ENCODE data around the gene ARRDC4. TPM values are rescaled to one million over a fixed set of nuclear protein-coding genes. Genes with fewer than 3 reads are reported as not detected.

Gene ARRDC4
- total and polyA plus RNA-seq, 9 of the 15 experiments (the other 6 are each of a cell fraction or from before 2014, with no cell fraction given), result 4.3 to 16.1 (median 14.4) TPM

- Histone ChIP-seq H3K9me1 (ENCODE audit: control insufficient read depth, insufficient read depth, low read length) (no peaks in the 10 kb centered on the region), H3K9me3 (replicated peaks; ENCODE audit: control insufficient read depth, insufficient read depth, low read depth, low read length) (no peaks in the 10 kb centered on the region), H3K4me1 (replicated peaks in 1 of 2; ENCODE audit: control insufficient read depth in 2 of 2, insufficient read depth in 2 of 2, low read length in 2 of 2) (no peaks in the 10 kb centered on the region; a peak in 1 of 5 replicates), H3K4me3 (no peak overlapping the region), H3K36me3 (ENCODE audit: control insufficient read depth, insufficient read depth, low read length) (no peaks in the 10 kb centered on the region), H3K27ac (ENCODE audit: extremely low read depth, low read depth, low read length) (no peak overlapping the region), H3K27me3 (ENCODE audit: control insufficient read depth in 2 of 2, insufficient read depth in 2 of 2, low read length in 2 of 2) (peaks cover 0 to 6% of the 10 kb centered on the region in 2 experiments; a peak in 1 of 5 replicates), H2AFZ (ENCODE audit: low read depth, low read length) (no peak overlapping the region), H3K4me2 (ENCODE audit: insufficient read depth, low read length) (no peak overlapping the region), H3K79me2 (ENCODE audit: control insufficient read depth, insufficient read depth, low read length) (no peaks in the 10 kb centered on the region), H4K20me1 (replicated peaks; ENCODE audit: control insufficient read depth, insufficient read depth, low read length) (no peaks in the 10 kb centered on the region), H3K9ac (ENCODE audit: insufficient read depth in 1 of 2, low read depth in 2 of 2, low read length in 2 of 2) (no peak overlapping the region)
- no TSS peak for BruUV-seq (replicated peaks)
- TF ChIP-seq FOXJ3 (CRISPR knock-in tag; IDR thresholded peaks at IDR 0.05) (no peak), ZBTB8A (IDR thresholded peaks at IDR 0.05; ENCODE audit: partially characterized antibody) (no peak), SREBF2 (CRISPR knock-in tag; IDR thresholded peaks at IDR 0.05) (no peak), CREM (IDR thresholded peaks at IDR 0.05; ENCODE audit: low read depth) (no peak), NELFE (IDR thresholded peaks at IDR 0.05; ENCODE audit: insufficient read depth, insufficient read length) (no peak), TARDBP (IDR thresholded peaks at IDR 0.05) (no peak), KHSRP (IDR thresholded peaks at IDR 0.05) (no peak), KDM4B (IDR thresholded peaks at IDR 0.05; ENCODE audit: borderline replicate concordance in 2 of 2, low read depth in 1 of 2) (no peak), IFI16 (CRISPR knock-in tag; IDR thresholded peaks at IDR 0.05) (no peak)
- TF ChIP-seq, protein P1, sequence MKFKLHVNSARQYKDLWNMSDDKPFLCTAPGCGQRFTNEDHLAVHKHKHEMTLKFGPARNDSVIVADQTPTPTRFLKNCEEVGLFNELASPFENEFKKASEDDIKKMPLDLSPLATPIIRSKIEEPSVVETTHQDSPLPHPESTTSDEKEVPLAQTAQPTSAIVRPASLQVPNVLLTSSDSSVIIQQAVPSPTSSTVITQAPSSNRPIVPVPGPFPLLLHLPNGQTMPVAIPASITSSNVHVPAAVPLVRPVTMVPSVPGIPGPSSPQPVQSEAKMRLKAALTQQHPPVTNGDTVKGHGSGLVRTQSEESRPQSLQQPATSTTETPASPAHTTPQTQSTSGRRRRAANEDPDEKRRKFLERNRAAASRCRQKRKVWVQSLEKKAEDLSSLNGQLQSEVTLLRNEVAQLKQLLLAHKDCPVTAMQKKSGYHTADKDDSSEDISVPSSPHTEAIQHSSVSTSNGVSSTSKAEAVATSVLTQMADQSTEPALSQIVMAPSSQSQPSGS (CRISPR knock-in tag; IDR thresholded peaks at IDR 0.05), result no peak
- ChIA-PET CTCF (ENCODE audit: low intra/inter-chr PET ratio) (no interaction called here), POLR2A (interaction anchor here (1.1 kb wide), 1 partner anchor 11 kb away, joined by 4 read pairs; no protein-coding TSS in a partner anchor)
- in situ Hi-C loops (cut with MboI) (no loop called here), intact Hi-C loops (cut with micrococcal nuclease) (loop anchor here (10.0 kb wide), 2 partner anchors 87 to 93 kb away; no protein-coding TSS in a partner anchor)
- FAIRE-seq, result no peak
- ATAC-seq, result no peak
- WGBS (ENCODE audit: insufficient coverage, low coverage, missing lambda C conversion rate), result 5% methylated on average over 3 of the region's 3 CpGs
- DNase-seq (ENCODE audit: extremely low read depth in 1 of 4, low spot score in 3 of 4), result no peak
Observed at GRCh38 chr15:97991972-97992541, 31.6 kb downstream of the ARRDC4 start.
